GM13977 (cell line): Measurements from ENCODE around the gene TMEM132E.
"Not testable (repeated sequence)": the region's sequence is repeated elsewhere in the genome, so short reads cannot be mapped to it uniquely, and the experiment has no call there.

ENCODE experiments used
- DNase-seq: peaks from one replicate; pipeline ENCODE4 v3.0.0; 2012; ENCODE audit warnings: low spot score
- in situ Hi-C: fragments of 300-500 bp; cut with MboI; formaldehyde crosslinking; loops from one replicate; pipeline ENCODE4 v1.12.0; 2022; ENCODE audit warnings: low sequenced_read_pairs, low pct_unique_long_range_greater_than_20kb, mixed read lengths, inconsistent platforms; ENCODE audit not compliant: unreplicated experiment
- TF ChIP-seq, protein P1 (sequence below): IDR thresholded peaks from 2 replicates; pipeline ENCODE4 v1.5.1; 2012; ENCODE audit warnings: mild to moderate bottlenecking, control low read depth; ENCODE audit not compliant: insufficient read depth; ENCODE audit errors: extremely low read depth, missing control alignments

TMEM132E gene, protein sequence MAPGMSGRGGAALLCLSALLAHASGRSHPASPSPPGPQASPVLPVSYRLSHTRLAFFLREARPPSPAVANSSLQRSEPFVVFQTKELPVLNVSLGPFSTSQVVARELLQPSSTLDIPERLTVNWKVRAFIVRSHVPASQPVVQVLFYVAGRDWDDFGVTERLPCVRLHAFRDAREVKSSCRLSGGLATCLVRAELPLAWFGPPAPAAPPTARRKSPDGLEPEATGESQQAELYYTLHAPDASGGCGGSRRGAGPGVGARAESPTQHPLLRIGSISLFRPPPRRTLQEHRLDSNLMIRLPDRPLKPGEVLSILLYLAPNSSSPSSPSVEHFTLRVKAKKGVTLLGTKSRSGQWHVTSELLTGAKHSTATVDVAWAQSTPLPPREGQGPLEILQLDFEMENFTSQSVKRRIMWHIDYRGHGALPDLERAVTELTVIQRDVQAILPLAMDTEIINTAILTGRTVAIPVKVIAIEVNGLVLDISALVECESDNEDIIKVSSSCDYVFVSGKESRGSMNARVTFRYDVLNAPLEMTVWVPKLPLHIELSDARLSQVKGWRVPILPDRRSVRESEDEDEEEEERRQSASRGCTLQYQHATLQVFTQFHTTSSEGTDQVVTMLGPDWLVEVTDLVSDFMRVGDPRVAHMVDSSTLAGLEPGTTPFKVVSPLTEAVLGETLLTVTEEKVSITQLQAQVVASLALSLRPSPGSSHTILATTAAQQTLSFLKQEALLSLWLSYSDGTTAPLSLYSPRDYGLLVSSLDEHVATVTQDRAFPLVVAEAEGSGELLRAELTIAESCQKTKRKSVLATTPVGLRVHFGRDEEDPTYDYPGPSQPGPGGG (N-terminal part only)

DNA sequence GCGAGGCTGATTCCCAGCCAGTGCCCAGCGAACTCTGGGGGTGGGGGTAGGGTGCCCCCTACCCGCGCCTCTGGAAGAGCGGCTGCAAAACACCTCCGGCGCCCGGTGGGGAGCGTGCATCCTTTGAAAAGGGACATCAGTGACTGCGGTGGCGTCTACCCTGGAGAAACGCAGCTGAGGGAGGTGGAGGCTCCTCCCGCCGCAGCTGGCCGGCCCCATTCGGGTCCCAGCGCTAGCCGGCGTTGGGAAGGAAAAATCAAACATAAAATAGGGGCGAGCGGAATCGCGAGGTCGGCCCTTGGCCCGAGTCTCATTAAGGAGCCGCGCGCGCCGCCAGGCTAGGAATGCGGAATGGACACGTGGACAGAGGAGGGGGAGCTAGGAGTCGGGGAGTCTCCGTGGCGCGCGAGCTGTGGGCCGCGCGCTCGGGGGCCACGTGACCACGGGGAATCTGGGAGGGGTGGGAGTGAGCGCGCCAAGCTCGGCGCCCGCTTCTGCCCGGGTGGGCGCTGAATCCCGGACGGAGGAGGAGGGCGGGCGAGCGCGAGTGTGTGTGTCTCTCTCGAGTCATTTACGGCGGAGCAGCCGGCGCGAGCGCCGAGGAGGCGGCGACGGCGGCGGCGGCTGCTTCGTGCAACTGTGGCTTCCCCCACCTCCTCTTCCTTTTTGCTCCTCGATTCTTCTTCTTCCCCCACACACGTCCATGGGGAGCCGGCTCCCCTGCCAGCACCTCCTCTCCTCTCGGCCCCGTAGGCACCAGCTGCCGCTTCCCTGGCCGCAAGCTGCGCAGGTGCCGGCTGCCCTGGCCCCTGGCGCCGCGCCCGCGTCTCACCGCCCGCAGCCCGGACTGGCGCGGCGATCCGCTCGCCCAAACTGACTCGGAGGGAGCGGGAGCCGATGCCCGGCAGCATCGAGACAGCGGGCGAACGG lies at the start of gene TMEM132E:
TSS of gene TMEM132E (plus strand) at position 566 of the 930 bp plus-strand sequence. CDS start 1,495 bp downstream, outside the sequence.
- TF ChIP-seq, protein P1, sequence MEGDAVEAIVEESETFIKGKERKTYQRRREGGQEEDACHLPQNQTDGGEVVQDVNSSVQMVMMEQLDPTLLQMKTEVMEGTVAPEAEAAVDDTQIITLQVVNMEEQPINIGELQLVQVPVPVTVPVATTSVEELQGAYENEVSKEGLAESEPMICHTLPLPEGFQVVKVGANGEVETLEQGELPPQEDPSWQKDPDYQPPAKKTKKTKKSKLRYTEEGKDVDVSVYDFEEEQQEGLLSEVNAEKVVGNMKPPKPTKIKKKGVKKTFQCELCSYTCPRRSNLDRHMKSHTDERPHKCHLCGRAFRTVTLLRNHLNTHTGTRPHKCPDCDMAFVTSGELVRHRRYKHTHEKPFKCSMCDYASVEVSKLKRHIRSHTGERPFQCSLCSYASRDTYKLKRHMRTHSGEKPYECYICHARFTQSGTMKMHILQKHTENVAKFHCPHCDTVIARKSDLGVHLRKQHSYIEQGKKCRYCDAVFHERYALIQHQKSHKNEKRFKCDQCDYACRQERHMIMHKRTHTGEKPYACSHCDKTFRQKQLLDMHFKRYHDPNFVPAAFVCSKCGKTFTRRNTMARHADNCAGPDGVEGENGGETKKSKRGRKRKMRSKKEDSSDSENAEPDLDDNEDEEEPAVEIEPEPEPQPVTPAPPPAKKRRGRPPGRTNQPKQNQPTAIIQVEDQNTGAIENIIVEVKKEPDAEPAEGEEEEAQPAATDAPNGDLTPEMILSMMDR = no peak
- peak; percentile 57 for DNase-seq
- in situ Hi-C loops = no loop called here

DNA sequence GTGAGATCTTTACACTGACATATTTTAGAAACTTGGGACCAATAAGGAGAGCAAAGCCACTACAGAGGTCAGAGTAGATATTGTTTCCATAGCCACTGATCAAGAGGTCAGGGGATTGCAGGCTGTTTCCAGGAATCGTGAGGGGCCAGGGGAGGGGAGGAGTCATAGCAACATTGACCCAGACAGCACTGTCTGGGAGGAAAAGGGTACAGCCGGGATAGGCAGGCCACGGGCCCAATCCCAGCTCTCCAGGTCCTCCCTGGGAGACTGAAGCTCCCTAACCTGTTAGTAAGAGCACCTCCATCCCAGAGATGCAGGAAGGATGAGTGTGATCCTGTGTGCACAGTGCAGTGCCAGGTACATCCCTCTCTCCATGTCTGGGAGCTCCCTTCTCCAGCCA lies 48.5 kb upstream of the TMEM132E start:
- in situ Hi-C loops = loop anchor here (10.0 kb wide), 1 partner anchor 584 kb away; the partner anchor contains the start of gene RAD51D
- DNase-seq = no peak
- TF ChIP-seq, protein P1 = no peak

DNA sequence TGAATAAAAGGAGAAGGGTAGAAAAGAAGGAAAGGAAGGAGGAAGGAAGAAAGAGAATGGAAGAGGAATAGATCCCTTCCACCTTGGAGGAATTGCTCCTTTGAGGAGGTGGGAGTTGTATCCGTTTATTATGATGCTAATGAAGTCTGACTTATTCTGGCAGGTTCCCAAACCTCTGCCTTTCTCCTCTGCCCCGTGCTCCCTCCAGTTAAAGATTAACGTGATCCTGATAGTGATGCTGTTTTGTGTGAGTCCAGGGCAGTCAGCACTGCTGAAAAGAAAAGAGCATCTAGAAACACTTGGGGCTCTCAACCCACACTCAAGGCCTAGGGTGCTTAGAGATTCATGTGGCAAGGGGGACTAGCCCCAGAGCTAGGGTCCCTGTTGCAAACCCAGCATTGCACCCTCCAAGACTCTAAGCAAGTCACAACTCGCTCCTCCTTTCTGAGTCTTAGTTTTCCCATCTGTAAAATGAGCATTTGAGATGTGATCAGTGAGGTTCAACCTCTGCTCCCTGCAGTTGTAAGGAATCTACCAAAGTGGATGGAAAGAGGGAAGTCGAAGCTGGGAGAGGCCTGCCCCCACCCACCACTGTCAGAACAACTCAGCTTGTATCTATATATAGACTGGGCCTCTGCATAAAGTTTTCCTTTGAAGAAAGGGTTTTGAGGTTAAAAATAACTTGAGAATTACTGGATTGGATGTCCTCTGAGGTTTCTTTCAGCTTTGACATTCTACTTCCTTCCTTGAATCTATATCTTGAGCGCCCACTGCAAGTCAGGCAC lies 46.9 kb upstream of the TMEM132E start:
- in situ Hi-C loops = loop anchor here (10.0 kb wide), 1 partner anchor 582 kb away; the partner anchor contains the start of gene RAD51D

GRCh38 chr17:34533806-34534527 lies 45.4 kb upstream of the TMEM132E start:
- DNase-seq = no peak
- in situ Hi-C loops = loop anchor here (10.0 kb wide), 1 partner anchor 581 kb away; the partner anchor contains the start of gene RAD51D
- TF ChIP-seq, protein P1 = no peak

More for the DNA sequence above, 46.9 kb upstream of the TMEM132E start:
- no peak for DNase-seq
- TF ChIP-seq, protein P1 = no peak

GRCh38 chr17:34537445-34537844 lies 41.9 kb upstream of the TMEM132E start:
- TF ChIP-seq, protein P1 = no peak
- no peak for DNase-seq
- in situ Hi-C loops = loop anchor here (10.0 kb wide), 1 partner anchor 577 kb away; the partner anchor contains the start of gene RAD51D

DNA sequence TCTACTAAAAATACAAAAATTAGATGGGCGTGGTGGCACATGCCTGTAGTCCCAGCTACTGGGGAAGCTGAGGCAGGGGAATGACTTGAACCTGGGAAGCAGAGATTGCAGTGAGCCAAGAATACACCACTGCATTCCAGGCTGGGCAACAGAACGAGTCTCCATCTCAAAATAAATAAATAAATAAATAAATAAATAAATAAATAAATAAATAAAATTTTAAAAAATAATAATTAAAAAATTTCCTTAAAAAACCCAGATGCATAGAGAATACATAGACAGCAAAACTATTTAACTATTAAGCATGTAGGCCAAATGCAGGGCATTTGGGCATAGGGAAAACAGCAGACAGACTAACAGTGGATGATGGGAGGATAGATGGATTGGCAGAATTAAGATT lies 40.8 kb upstream of the TMEM132E start:
- in situ Hi-C loops = loop anchor here (10.0 kb wide), 1 partner anchor 576 kb away; the partner anchor contains the start of gene RAD51D
- DNase-seq = not testable (repeated sequence)
